GM18861 (cell line): ENCODE measurements around the gene EPHA2.
"Not testable (repeated sequence)": the region's sequence is repeated elsewhere in the genome, so short reads cannot be mapped to it uniquely, and the experiment has no call there.

Experiments used
- ATAC-seq: cut with Tn5 transposase; IDR thresholded peaks from one replicate; pipeline ENCODE4 v1.9.1; 2021; ENCODE audit not compliant: unreplicated experiment

Gene EPHA2

GRCh38 chr1:16122350-16122881 lies 33.5 kb downstream of the EPHA2 start:
- no peak for ATAC-seq

- no peak for ATAC-seq
Observed at GRCh38 chr1:16120940-16121410, 34.9 kb downstream of the EPHA2 start.

- no peak for ATAC-seq
Observed at GRCh38 chr1:16120407-16120806, 35.5 kb downstream of the EPHA2 start.

- ATAC-seq, result no peak
Observed at GRCh38 chr1:16119926-16120325, 35.9 kb downstream of the EPHA2 start.

- ATAC-seq, result no peak
Observed at GRCh38 chr1:16119504-16119903, 36.4 kb downstream of the EPHA2 start.

GRCh38 chr1:16118706-16119105 lies 37.2 kb downstream of the EPHA2 start:
- ATAC-seq, result no peak

GRCh38 chr1:16117936-16118335 lies 37.9 kb downstream of the EPHA2 start:
- no peak for ATAC-seq

- no peak for ATAC-seq
Observed at GRCh38 chr1:16117369-16117768, 38.5 kb downstream of the EPHA2 start.

- ATAC-seq, result no peak
Observed at GRCh38 chr1:16116625-16117024, 39.2 kb downstream of the EPHA2 start.

GRCh38 chr1:16116002-16116401 lies 39.9 kb downstream of the EPHA2 start:
- no peak for ATAC-seq

- no peak for ATAC-seq
Observed at GRCh38 chr1:16115468-16115983, 40.3 kb downstream of the EPHA2 start.

GRCh38 chr1:16114527-16115467 lies 41.1 kb downstream of the EPHA2 start:
- ATAC-seq, result no peak

GRCh38 chr1:16112596-16113555 lies 43.0 kb downstream of the EPHA2 start:
- no peak for ATAC-seq

- ATAC-seq, result no peak
Observed at GRCh38 chr1:16111771-16112595, 43.9 kb downstream of the EPHA2 start.

GRCh38 chr1:16110884-16111283 lies 45.0 kb downstream of the EPHA2 start:
- no peak for ATAC-seq

GRCh38 chr1:16110456-16110855 lies 45.4 kb downstream of the EPHA2 start:
- no peak for ATAC-seq

- ATAC-seq, result no peak
Observed at GRCh38 chr1:16109571-16109970, 46.3 kb downstream of the EPHA2 start.

- not testable (repeated sequence) for ATAC-seq
Observed at GRCh38 chr1:16107039-16107438, 48.8 kb downstream of the EPHA2 start.

GRCh38 chr1:16101623-16102022 lies 54.2 kb downstream of the EPHA2 start:
- no peak for ATAC-seq

- ATAC-seq, result no peak
Observed at GRCh38 chr1:16099412-16099811, 56.5 kb downstream of the EPHA2 start.
